Testis (tissue), 3 donors: Measurements from ENCODE around the gene TUBE1. TPM values are rescaled to one million over a fixed set of nuclear protein-coding genes. Genes with fewer than 3 reads are reported as not detected.

Experiments used
- DNase-seq: peaks from one replicate; pipeline ENCODE4 v3.0.0-alpha.2; 2019
- H3K27ac ChIP-seq, 2 donors: fragments of 200-600 bp; sonication (generic); one replicate each; pipeline ENCODE4 v1.5.1; 2019
- H3K27me3 ChIP-seq: fragments of 200-600 bp; sonication (generic); one replicate; pipeline ENCODE4 v1.5.1; 2019
- H3K36me3 ChIP-seq: fragments of 200-600 bp; sonication (generic); one replicate; pipeline ENCODE4 v1.5.1; 2017; ENCODE audit warnings: low read depth; ENCODE audit errors: missing control alignments
- H3K4me1 ChIP-seq: fragments of 200-600 bp; sonication (generic); one replicate; pipeline ENCODE4 v1.5.1; 2019
- H3K4me3 ChIP-seq, 2 donors: fragments of 200-600 bp; sonication (generic); one replicate each; pipeline ENCODE4 v1.5.1; 2017 to 2019
- H3K9me3 ChIP-seq: fragments of 200-600 bp; sonication (generic); one replicate; pipeline ENCODE4 v1.5.1; 2017
- POLR2A ChIP-seq: fragments of 450-650 bp; IDR thresholded peaks from one replicate; pipeline ENCODE4 v1.6.1; 2017; ENCODE audit warnings: antibody characterized with exemption, mild to moderate bottlenecking, moderate library complexity
- WGBS, 2 donors: methylation state at CpG; one replicate each; pipeline ENCODE4 v1.1.5; 2018; 5-methylcytosine and 5-hydroxymethylcytosine counted together
- intact Hi-C: fragments of 100-400 bp; cut with DNase I; formaldehyde crosslinking; loops from one replicate; pipeline ENCODE4 v1.15.1; 2023; ENCODE audit warnings: low total_unique reads
- polyA plus RNA-seq: library from polyadenylated mRNA; stranded (reverse); fragments of 350-450 nt; fragmentation: Illumina TruSeq; extraction: RNeasy Lipid Tissue Mini Kit (QIAGEN cat#74804); gene quantifications from one replicate; pipeline ENCODE4 v1.2.3, GENCODE V29; 2014; ENCODE audit warnings: low read depth, low replicate concordance; ENCODE audit not compliant: insufficient read depth
- total RNA-seq, 2 donors: library from RNA; depleted of rRNA; stranded (reverse); fragments of >200 nt; gene quantifications; one replicate each; pipeline ENCODE4 v1.2.3, GENCODE V29; 2016
- TF ChIP-seq, protein P1 (sequence below), 3 experiments: fragments of 450-650 bp in 2 of 3; fragments of 200-600 bp in 1 of 3; sonication (generic) in 1 of 3; IDR thresholded peaks; one replicate each; pipeline ENCODE4 v1.5.1; 2016 to 2019; ENCODE audit warnings: antibody characterized with exemption in 3 of 3, mild to moderate bottlenecking in 2 of 3, moderate library complexity in 1 of 3

Gene TUBE1
- total and polyA plus RNA-seq, 3 donors from 2014 or later, result 59.3 to 76.3 (median 62.1) TPM

DNA sequence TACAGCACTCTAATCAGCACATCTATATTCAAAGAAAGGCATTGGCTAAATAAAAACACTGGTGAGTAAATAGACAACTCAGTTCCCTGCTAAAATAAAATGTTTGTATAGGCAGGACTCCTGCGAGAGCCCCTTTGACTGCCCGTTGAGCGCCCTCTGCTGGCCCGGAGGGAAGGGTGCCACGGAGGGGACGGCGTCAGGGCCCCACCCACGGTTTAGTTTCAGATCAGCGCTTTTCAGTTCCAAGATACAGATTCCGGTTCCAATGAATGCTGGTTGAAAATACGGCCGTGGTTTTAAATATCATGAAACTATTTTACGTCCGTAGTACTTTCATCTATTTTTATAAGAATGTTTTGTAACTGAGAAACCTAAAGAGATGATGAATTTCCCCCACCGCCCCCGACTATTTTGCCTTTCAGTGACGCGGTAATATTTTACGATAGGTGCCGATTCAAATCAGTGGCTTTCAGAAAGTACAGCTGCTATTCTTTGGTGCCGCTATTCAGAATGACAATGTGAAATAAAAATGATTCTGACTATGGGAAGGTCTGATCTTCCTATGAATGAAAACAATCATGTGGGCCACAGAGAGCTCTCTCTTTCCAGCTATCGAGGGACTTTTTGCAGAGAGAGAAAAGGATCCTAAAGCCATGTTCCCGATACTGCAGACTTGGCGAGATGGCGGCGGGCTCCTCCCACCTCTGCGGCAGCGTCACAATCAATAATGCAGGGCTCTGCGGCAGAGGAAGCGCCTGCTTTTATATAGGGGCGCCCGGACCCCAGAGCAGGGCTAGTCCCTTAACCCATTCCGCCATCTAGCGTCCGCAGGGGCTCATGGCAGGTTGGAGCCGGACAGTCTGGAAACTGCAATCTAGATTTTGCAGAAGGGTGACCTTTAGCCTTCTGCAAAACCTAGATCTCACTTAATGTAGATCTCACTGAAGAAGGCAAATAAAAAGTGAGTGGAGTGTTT lies 44.0 kb downstream of the TUBE1 start:
- H3K36me3 ChIP-seq, result no peaks in the 10 kb centered on the region
- DNase-seq, result peak; percentile 92
- no peaks in the 10 kb centered on the region for H3K27me3 ChIP-seq
- H3K4me1 ChIP-seq, result no peaks in the 10 kb centered on the region
- intact Hi-C loops, result loop anchor here (5.0 to 10.0 kb wide), 3 partner anchors 171 to 789 kb away; partner anchors contain the start of gene FYN
- no peak for TF ChIP-seq POLR2A
- TF ChIP-seq, protein P1, sequence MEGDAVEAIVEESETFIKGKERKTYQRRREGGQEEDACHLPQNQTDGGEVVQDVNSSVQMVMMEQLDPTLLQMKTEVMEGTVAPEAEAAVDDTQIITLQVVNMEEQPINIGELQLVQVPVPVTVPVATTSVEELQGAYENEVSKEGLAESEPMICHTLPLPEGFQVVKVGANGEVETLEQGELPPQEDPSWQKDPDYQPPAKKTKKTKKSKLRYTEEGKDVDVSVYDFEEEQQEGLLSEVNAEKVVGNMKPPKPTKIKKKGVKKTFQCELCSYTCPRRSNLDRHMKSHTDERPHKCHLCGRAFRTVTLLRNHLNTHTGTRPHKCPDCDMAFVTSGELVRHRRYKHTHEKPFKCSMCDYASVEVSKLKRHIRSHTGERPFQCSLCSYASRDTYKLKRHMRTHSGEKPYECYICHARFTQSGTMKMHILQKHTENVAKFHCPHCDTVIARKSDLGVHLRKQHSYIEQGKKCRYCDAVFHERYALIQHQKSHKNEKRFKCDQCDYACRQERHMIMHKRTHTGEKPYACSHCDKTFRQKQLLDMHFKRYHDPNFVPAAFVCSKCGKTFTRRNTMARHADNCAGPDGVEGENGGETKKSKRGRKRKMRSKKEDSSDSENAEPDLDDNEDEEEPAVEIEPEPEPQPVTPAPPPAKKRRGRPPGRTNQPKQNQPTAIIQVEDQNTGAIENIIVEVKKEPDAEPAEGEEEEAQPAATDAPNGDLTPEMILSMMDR (IDR thresholded peaks at IDR 0.05), result peak; percentile 90 to 91 (median 90)
- H3K27ac ChIP-seq, result peak overlapping the region; percentile 77 to 80
- 0% methylated on average over 26 to 36 of the region's 36 CpGs for WGBS, 2 donors
- H3K9me3 ChIP-seq, result no peaks in the 10 kb centered on the region
- peak overlapping the region; percentile 54 to 65 for H3K4me3 ChIP-seq

- no peak overlapping the region for H3K27ac ChIP-seq
- intact Hi-C loops, result loop anchor here (5.0 to 10.0 kb wide), 3 partner anchors 169 to 787 kb away; partner anchors contain the start of gene FYN
- DNase-seq, result no peak
- H3K4me3 ChIP-seq, result no peak overlapping the region
- WGBS, 2 donors, result 67 to 83% methylated on average over 3 of the region's 3 CpGs
- no peaks in the 10 kb centered on the region for H3K4me1 ChIP-seq
- H3K36me3 ChIP-seq, result no peaks in the 10 kb centered on the region
- no peaks in the 10 kb centered on the region for H3K27me3 ChIP-seq
- no peak for TF ChIP-seq POLR2A
- TF ChIP-seq, protein P1 (IDR thresholded peaks at IDR 0.05), result no peak
- H3K9me3 ChIP-seq, result no peaks in the 10 kb centered on the region
These were observed 45.7 kb downstream of the TUBE1 start for GRCh38 chr6:112041535-112041934.

- H3K4me3 ChIP-seq, result no peak overlapping the region
- TF ChIP-seq, protein P1 (IDR thresholded peaks at IDR 0.05), result no peak
- TF ChIP-seq POLR2A, result no peak
- H3K9me3 ChIP-seq, result no peaks in the 10 kb centered on the region
- 75 to 79% methylated on average over 1 of the region's 1 CpG for WGBS, 2 donors
- no peak overlapping the region for H3K27ac ChIP-seq
- DNase-seq, result no peak
- intact Hi-C loops, result loop anchor here (5.0 to 10.0 kb wide), 3 partner anchors 169 to 786 kb away; partner anchors contain the start of gene FYN
- no peaks in the 10 kb centered on the region for H3K27me3 ChIP-seq
- no peaks in the 10 kb centered on the region for H3K36me3 ChIP-seq
- H3K4me1 ChIP-seq, result no peaks in the 10 kb centered on the region
These were observed 46.3 kb downstream of the TUBE1 start for GRCh38 chr6:112040956-112041355.

- TF ChIP-seq, protein P1 (IDR thresholded peaks at IDR 0.05), result no peak
- no peak for TF ChIP-seq POLR2A
- DNase-seq, result no peak
- intact Hi-C loops, result no loop called here
- H3K4me1 ChIP-seq, result no peaks in the 10 kb centered on the region
- no peak overlapping the region for H3K4me3 ChIP-seq
- H3K36me3 ChIP-seq, result no peaks in the 10 kb centered on the region
- no peaks in the 10 kb centered on the region for H3K9me3 ChIP-seq
- no peak overlapping the region for H3K27ac ChIP-seq
- no peaks in the 10 kb centered on the region for H3K27me3 ChIP-seq
- WGBS, 2 donors, result 38 to 55% methylated on average over 2 of the region's 2 CpGs
These were observed 47.9 kb downstream of the TUBE1 start for GRCh38 chr6:112039431-112039770.
